Measurements from ENCODE around the gene GLP2R.
A peak's percentile ranks its signal among the peaks of the same experiment; 100 is the strongest.

Gene GLP2R

DNA sequence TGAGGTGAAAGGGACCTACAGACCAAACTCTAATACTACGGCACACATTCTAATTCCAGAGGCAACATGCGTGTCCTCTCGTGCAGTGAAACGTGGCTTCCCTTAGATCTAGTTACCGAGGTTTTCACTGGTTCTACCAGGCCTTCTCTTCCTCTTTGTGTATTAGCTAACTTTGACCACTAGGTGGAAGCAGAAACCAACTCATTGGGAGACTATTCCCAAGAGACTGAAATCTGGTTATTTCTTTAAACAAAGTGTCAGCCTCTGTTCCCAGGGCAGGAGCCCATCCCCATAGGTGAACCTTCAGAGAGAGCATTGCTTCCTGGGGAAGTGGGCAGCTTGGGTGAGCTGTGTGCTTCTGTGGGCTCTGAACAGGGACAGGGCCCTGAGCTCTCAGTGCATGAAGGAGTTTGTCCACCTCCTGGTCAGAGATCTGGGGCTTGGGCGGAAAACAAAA lies 99.0 kb downstream of the GLP2R start:
- DNase-seq (ENCODE audit: low read depth): peak; percentile 80
- TF ChIP-seq POLR2A (IDR thresholded peaks at IDR 0.05; ENCODE audit: extremely low read depth, insufficient read length): no peak
- TF ChIP-seq, protein P1, sequence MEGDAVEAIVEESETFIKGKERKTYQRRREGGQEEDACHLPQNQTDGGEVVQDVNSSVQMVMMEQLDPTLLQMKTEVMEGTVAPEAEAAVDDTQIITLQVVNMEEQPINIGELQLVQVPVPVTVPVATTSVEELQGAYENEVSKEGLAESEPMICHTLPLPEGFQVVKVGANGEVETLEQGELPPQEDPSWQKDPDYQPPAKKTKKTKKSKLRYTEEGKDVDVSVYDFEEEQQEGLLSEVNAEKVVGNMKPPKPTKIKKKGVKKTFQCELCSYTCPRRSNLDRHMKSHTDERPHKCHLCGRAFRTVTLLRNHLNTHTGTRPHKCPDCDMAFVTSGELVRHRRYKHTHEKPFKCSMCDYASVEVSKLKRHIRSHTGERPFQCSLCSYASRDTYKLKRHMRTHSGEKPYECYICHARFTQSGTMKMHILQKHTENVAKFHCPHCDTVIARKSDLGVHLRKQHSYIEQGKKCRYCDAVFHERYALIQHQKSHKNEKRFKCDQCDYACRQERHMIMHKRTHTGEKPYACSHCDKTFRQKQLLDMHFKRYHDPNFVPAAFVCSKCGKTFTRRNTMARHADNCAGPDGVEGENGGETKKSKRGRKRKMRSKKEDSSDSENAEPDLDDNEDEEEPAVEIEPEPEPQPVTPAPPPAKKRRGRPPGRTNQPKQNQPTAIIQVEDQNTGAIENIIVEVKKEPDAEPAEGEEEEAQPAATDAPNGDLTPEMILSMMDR (IDR thresholded peaks at IDR 0.05; ENCODE audit: low read depth, low read length): peak; percentile 78
- no peak overlapping the region for H3K4me3 ChIP-seq (ENCODE audit: low read depth, low read length)

DNA sequence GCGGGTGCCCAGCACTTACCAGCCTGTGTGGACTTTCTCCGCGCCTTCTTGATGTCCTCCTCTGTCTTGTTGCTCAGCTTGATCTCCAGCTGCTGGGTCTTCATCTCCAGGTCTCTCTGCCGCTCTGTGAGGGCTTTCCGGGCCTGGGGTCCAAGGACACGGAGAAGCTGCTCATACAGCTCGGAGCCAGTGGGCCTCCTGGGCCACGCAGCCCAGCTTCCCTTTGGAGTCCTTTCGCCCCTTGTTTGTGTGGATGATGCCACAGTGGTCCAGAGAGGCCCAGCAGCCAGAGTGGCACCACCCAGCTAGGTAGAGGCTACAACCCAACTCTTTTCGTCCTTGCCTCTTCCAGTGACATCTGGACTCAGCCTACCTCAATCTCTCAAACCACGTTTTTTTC lies 99.7 kb downstream of the GLP2R start:
- DNase-seq (ENCODE audit: low read depth): no peak
- H3K4me3 ChIP-seq (ENCODE audit: low read depth, low read length): no peak overlapping the region
- TF ChIP-seq POLR2A (IDR thresholded peaks at IDR 0.05; ENCODE audit: extremely low read depth, insufficient read length) (no peak), MYC (IDR thresholded peaks at IDR 0.05; ENCODE audit: low read depth, low read length) (no peak)
- TF ChIP-seq, protein P1 (IDR thresholded peaks at IDR 0.05; ENCODE audit: low read depth, low read length): no peak
- TF ChIP-seq, protein P2, sequence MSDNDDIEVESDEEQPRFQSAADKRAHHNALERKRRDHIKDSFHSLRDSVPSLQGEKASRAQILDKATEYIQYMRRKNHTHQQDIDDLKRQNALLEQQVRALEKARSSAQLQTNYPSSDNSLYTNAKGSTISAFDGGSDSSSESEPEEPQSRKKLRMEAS (IDR thresholded peaks at IDR 0.05; ENCODE audit: low read depth, low read length): no peak

DNA sequence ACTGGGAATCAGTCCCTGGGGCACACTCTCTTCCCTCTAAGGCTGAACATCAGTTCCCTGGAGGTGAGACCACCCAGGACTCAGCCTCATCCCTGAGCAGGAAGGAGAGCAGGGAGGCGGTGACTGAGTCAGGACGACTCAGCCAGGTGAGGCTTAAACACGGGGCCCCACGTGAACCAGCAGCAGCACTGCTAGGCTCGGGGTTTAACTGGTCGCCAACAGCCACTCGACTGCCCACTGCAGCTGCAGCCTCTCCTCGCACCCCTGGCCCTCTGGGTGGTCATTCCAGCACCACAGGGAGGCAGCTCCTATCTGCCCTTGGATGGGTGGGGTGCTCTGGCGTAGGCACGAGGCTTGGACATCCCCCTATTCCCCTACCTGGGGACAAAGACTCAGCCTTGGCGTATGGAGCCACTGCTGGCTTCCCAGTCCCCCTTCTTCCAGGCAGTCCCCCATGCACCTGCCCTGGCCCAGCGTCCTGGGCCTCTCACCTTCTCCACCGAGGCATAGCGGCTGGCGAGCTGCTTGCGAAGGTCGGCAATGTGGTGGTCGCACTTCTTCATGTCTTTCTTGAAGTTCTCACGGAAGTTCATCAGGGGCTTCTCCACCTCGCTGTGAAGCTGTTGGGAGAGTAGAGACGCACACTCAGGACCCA lies 100.6 kb downstream of the GLP2R start:
- no peak for DNase-seq (ENCODE audit: low read depth)
- TF ChIP-seq, protein P1 (IDR thresholded peaks at IDR 0.05; ENCODE audit: low read depth, low read length): no peak
- TF ChIP-seq, protein P2 (IDR thresholded peaks at IDR 0.05; ENCODE audit: low read depth, low read length): no peak
- TF ChIP-seq POLR2A (IDR thresholded peaks at IDR 0.05; ENCODE audit: extremely low read depth, insufficient read length): no peak
- no peak for TF ChIP-seq MYC (IDR thresholded peaks at IDR 0.05; ENCODE audit: low read depth, low read length)
- H3K4me3 ChIP-seq (ENCODE audit: low read depth, low read length): no peak overlapping the region

DNA sequence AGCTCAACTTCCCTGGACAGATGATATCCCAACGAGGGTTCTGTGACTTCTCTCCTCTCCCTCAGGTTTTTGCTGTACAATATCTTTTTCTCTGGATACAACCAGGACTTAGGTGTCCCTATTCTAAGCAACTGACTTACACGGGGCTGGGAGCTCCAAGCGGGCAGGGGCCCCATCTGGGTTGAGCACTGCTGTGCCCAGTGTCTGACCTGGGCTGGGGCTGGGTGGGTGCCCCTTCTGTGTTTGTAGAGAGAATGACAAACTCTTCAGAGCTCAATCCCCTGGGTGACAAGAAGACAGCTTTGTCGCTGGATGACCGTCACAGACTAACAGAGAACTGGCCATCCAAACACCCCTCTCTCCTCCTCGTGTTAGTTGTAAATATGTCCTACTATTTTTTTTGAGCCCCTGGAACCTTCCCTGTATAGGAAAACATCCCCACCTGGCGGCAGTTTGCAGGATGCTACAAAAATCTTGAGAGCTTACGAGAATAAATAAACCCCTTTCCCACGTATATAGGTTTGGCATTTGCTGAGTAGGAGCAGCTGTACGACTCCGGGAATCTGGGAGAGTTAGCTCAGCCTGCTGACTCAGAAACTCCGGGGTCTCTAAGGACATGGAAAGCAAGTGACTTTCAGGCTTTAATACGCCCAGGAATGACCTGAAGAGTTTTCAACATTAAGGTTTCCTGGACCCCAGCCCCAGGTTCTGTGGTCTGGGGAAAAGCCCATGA lies 103.0 kb downstream of the GLP2R start:
- peak; percentile 36 for DNase-seq (ENCODE audit: low read depth)
- TF ChIP-seq POLR2A (IDR thresholded peaks at IDR 0.05; ENCODE audit: extremely low read depth, insufficient read length) (no peak), MYC (IDR thresholded peaks at IDR 0.05; ENCODE audit: low read depth, low read length) (no peak)
- TF ChIP-seq, protein P2 (IDR thresholded peaks at IDR 0.05; ENCODE audit: low read depth, low read length): no peak
- TF ChIP-seq, protein P1 (IDR thresholded peaks at IDR 0.05; ENCODE audit: low read depth, low read length): no peak
- no peak overlapping the region for H3K4me3 ChIP-seq (ENCODE audit: low read depth, low read length)

DNA sequence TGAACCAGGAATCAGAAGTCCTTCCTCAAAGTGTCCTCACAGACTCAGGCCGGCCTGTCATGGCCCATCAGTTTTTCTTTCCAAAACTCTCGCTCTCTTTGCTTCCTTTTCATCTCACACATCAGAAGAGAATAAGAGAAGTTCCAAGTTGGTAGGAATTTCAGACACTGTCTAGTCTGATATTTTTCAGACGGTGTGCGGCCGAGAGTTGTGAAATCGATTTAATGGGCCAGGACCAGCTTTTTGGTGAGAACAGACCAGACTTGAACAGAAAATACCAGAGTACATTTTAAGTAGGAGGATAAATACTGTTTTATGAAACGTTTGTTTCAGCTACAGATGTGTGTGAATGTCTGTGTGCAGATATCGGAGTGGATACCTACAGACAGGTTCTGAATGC lies 104.1 kb downstream of the GLP2R start:
- TF ChIP-seq, protein P1 (IDR thresholded peaks at IDR 0.05; ENCODE audit: low read depth, low read length): no peak
- TF ChIP-seq, protein P2 (IDR thresholded peaks at IDR 0.05; ENCODE audit: low read depth, low read length): no peak
- TF ChIP-seq POLR2A (IDR thresholded peaks at IDR 0.05; ENCODE audit: extremely low read depth, insufficient read length) (no peak), MYC (IDR thresholded peaks at IDR 0.05; ENCODE audit: low read depth, low read length) (no peak)
- H3K4me3 ChIP-seq (ENCODE audit: low read depth, low read length): no peak overlapping the region
- DNase-seq (ENCODE audit: low read depth): no peak

All from NB4 (cell line).